Activated CD4-positive, alpha-beta T cell treated with anti-CD3 and anti-CD28 coated beads for 4 hours (primary cell): ENCODE data around the gene HSPA4L.

Experiments used
- DNase-seq, 2 donors: peaks; one replicate each; pipeline ENCODE4 v3.0.0-alpha.2; 2020

The HSPA4L gene

GRCh38 chr4:127782275-127783025, at the start of gene HSPA4L:
TSS of gene HSPA4L (plus strand) at chr4:127782322. CDS start at chr4:127782551, 229 bp downstream.
- peak; percentile 12 to 20 for DNase-seq

- no peak for DNase-seq
Measured at GRCh38 chr4:127732623-127733328, 49.3 kb upstream of the HSPA4L start.

- no peak for DNase-seq
Measured at GRCh38 chr4:127734976-127735375, 47.1 kb upstream of the HSPA4L start.

- no peak for DNase-seq
Measured at GRCh38 chr4:127737295-127737694, 44.8 kb upstream of the HSPA4L start.

GRCh38 chr4:127741247-127741646, 40.9 kb upstream of the HSPA4L start:
- no peak for DNase-seq

GRCh38 chr4:127747883-127748282, 34.2 kb upstream of the HSPA4L start:
- DNase-seq: no peak

GRCh38 chr4:127748957-127749356, 33.2 kb upstream of the HSPA4L start:
- DNase-seq: no peak

GRCh38 chr4:127756906-127757305, 25.2 kb upstream of the HSPA4L start:
- DNase-seq: no peak

- no peak for DNase-seq
Measured at GRCh38 chr4:127759228-127759820, 22.8 kb upstream of the HSPA4L start.

- DNase-seq: no peak
Measured at GRCh38 chr4:127759893-127760292, 22.2 kb upstream of the HSPA4L start.

- DNase-seq: no peak
Measured at GRCh38 chr4:127771535-127772275, 10.4 kb upstream of the HSPA4L start.

- DNase-seq: no peak
Measured at GRCh38 chr4:127772769-127773671, 9.1 kb upstream of the HSPA4L start.

GRCh38 chr4:127775843-127776242, 6.3 kb upstream of the HSPA4L start:
- DNase-seq: no peak

- DNase-seq: no peak
Measured at GRCh38 chr4:127776620-127777019, 5.5 kb upstream of the HSPA4L start.

- DNase-seq: no peak
Measured at GRCh38 chr4:127777487-127777886, 4.6 kb upstream of the HSPA4L start.

- no peak for DNase-seq
Measured at GRCh38 chr4:127778102-127778501, 4.0 kb upstream of the HSPA4L start.

- no peak for DNase-seq
Measured at GRCh38 chr4:127780598-127780997, 1.5 kb upstream of the HSPA4L start.

- DNase-seq: peak; percentile 1 to 7
Measured at GRCh38 chr4:127781300-127782024, 660 bp upstream of the HSPA4L start.

GRCh38 chr4:127782025-127782274, 172 bp upstream of the HSPA4L start:
- DNase-seq: no peak

- peak; percentile 0 to 4 for DNase-seq
Measured at GRCh38 chr4:127783026-127783769, 1.1 kb downstream of the HSPA4L start.
